HepG2 (cell line): ENCODE data around the gene PURB. TPM values are rescaled to one million over a fixed set of nuclear protein-coding genes. Genes with fewer than 3 reads are reported as not detected.

ENCODE experiments used
- MED1 ChIP-seq: sonication (generic); formaldehyde crosslinking; IDR thresholded peaks from 2 replicates; pipeline ENCODE4 v1.4.0; 2020; ENCODE audit warnings: missing genetic modification reagents
- ZNF263 ChIP-seq: sonication (generic); formaldehyde crosslinking; IDR thresholded peaks from 2 replicates; pipeline ENCODE4 v1.4.0; 2020; ENCODE audit warnings: missing genetic modification reagents
- polyA plus RNA-seq, 8 experiments: library from polyadenylated mRNA; depleted of rRNA in 3 of 8; stranded (reverse) in 7 of 8; unstranded in 1 of 8; fragments of >200 nt; fragmentation: Illumina TruSeq in 4 of 8; extraction: Trizol in 4 of 8; gene quantifications; 2 replicates each; pipeline versions ENCODE4 v1.2.1 to v1.2.3, GENCODE V29; 2011 to 2016; ENCODE audit warnings: low read depth in 4 of 8, missing spikeins in 1 of 8, mixed read lengths in 1 of 8; ENCODE audit not compliant: insufficient read depth in 1 of 8
- total RNA-seq, 5 experiments: library from RNA; depleted of rRNA; stranded (reverse); fragments of >200 nt; fragmentation: Illumina TruSeq; extraction: Trizol; gene quantifications; 2 replicates each; pipeline ENCODE4 v1.2.3, GENCODE V29; 2016; ENCODE audit warnings: low read depth in 1 of 5
- TF ChIP-seq, protein P1 (sequence below): IDR thresholded peaks from 2 replicates; pipeline ENCODE4 v1.6.1; 2012; ENCODE audit warnings: low read length, improper control_type of control experiment
- TF ChIP-seq, protein P2 (sequence below): sonication (generic); formaldehyde crosslinking; IDR thresholded peaks from 2 replicates; pipeline ENCODE4 v1.8.0; 2022; ENCODE audit warnings: missing genetic modification reagents, mild to moderate bottlenecking, moderate library complexity, borderline replicate concordance
- TF ChIP-seq, protein P3 (sequence below): sonication (generic); formaldehyde crosslinking; IDR thresholded peaks from 2 replicates; pipeline ENCODE4 v1.4.0; 2020; ENCODE audit warnings: missing genetic modification reagents, borderline replicate concordance
- TF ChIP-seq, protein P4 (sequence below): sonication (generic); formaldehyde crosslinking; conservative IDR thresholded peaks from 2 replicates; pipeline ENCODE4 v1.4.0; 2020; ENCODE audit warnings: mild to moderate bottlenecking, missing genetic modification reagents, moderate library complexity
- TF ChIP-seq, protein P5 (sequence below): sonication (generic); formaldehyde crosslinking; IDR thresholded peaks from 2 replicates; pipeline ENCODE4 v1.5.1; 2020; ENCODE audit warnings: mild to moderate bottlenecking, moderate library complexity, missing genetic modification reagents
- TF ChIP-seq, protein P6 (sequence below): sonication (generic); formaldehyde crosslinking; IDR thresholded peaks from 2 replicates; pipeline ENCODE4 v1.4.0; 2020; ENCODE audit warnings: mild to moderate bottlenecking, low read depth, missing genetic modification reagents

The PURB gene
- total and polyA plus RNA-seq, 2 of the 13 experiments (the other 11 are each of a cell fraction or from before 2014, with no cell fraction given): 2.3 to 4.3 TPM

DNA sequence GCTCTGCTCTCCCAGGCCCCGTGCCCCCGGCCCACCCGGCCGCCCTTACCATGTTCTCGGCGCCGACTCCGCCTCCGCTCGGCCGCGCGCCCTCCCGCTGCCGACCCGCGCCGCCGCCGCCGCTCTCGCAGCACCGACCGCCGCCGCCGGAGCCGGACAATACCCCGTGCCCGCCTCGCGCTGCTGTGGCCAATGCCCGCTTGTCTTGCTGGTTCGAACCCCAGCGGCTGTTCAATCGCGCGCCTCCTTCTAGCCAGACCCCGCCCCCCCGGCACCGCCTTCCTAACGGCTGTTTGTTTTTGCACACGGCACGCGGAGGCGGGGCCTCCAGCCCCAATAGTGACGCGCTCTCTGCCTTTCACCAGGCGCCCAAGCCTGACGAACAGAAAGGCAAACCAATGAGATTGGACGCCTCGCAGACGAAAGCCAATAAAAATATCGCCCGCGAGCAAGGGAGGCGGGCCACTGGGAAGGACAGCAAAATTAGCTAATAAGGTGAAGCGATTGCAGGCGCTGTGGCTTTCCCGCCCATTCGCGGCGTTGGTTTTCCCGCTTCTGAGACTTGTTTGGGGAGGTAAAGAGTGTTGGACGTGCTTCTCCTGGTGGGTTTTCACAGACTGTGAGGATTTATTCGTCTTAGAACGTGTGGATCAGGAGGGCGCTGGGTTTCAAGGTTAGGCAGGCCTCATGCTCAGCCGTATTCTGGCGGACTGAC, 37.3 kb downstream of the PURB start, which contains the start of gene H2AZ2 (continued):
- TF ChIP-seq, protein P1, sequence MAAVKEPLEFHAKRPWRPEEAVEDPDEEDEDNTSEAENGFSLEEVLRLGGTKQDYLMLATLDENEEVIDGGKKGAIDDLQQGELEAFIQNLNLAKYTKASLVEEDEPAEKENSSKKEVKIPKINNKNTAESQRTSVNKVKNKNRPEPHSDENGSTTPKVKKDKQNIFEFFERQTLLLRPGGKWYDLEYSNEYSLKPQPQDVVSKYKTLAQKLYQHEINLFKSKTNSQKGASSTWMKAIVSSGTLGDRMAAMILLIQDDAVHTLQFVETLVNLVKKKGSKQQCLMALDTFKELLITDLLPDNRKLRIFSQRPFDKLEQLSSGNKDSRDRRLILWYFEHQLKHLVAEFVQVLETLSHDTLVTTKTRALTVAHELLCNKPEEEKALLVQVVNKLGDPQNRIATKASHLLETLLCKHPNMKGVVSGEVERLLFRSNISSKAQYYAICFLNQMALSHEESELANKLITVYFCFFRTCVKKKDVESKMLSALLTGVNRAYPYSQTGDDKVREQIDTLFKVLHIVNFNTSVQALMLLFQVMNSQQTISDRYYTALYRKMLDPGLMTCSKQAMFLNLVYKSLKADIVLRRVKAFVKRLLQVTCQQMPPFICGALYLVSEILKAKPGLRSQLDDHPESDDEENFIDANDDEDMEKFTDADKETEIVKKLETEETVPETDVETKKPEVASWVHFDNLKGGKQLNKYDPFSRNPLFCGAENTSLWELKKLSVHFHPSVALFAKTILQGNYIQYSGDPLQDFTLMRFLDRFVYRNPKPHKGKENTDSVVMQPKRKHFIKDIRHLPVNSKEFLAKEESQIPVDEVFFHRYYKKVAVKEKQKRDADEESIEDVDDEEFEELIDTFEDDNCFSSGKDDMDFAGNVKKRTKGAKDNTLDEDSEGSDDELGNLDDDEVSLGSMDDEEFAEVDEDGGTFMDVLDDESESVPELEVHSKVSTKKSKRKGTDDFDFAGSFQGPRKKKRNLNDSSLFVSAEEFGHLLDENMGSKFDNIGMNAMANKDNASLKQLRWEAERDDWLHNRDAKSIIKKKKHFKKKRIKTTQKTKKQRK: peak; percentile 91
- TF ChIP-seq, protein P2, sequence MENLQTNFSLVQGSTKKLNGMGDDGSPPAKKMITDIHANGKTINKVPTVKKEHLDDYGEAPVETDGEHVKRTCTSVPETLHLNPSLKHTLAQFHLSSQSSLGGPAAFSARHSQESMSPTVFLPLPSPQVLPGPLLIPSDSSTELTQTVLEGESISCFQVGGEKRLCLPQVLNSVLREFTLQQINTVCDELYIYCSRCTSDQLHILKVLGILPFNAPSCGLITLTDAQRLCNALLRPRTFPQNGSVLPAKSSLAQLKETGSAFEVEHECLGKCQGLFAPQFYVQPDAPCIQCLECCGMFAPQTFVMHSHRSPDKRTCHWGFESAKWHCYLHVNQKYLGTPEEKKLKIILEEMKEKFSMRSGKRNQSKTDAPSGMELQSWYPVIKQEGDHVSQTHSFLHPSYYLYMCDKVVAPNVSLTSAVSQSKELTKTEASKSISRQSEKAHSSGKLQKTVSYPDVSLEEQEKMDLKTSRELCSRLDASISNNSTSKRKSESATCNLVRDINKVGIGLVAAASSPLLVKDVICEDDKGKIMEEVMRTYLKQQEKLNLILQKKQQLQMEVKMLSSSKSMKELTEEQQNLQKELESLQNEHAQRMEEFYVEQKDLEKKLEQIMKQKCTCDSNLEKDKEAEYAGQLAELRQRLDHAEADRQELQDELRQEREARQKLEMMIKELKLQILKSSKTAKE (CRISPR knock-in tag): no peak
- TF ChIP-seq, protein P3, sequence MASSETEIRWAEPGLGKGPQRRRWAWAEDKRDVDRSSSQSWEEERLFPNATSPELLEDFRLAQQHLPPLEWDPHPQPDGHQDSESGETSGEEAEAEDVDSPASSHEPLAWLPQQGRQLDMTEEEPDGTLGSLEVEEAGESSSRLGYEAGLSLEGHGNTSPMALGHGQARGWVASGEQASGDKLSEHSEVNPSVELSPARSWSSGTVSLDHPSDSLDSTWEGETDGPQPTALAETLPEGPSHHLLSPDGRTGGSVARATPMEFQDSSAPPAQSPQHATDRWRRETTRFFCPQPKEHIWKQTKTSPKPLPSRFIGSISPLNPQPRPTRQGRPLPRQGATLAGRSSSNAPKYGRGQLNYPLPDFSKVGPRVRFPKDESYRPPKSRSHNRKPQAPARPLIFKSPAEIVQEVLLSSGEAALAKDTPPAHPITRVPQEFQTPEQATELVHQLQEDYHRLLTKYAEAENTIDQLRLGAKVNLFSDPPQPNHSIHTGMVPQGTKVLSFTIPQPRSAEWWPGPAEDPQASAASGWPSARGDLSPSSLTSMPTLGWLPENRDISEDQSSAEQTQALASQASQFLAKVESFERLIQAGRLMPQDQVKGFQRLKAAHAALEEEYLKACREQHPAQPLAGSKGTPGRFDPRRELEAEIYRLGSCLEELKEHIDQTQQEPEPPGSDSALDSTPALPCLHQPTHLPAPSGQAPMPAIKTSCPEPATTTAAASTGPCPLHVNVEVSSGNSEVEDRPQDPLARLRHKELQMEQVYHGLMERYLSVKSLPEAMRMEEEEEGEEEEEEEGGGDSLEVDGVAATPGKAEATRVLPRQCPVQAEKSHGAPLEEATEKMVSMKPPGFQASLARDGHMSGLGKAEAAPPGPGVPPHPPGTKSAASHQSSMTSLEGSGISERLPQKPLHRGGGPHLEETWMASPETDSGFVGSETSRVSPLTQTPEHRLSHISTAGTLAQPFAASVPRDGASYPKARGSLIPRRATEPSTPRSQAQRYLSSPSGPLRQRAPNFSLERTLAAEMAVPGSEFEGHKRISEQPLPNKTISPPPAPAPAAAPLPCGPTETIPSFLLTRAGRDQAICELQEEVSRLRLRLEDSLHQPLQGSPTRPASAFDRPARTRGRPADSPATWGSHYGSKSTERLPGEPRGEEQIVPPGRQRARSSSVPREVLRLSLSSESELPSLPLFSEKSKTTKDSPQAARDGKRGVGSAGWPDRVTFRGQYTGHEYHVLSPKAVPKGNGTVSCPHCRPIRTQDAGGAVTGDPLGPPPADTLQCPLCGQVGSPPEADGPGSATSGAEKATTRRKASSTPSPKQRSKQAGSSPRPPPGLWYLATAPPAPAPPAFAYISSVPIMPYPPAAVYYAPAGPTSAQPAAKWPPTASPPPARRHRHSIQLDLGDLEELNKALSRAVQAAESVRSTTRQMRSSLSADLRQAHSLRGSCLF (CRISPR knock-in tag): no peak
- TF ChIP-seq ZNF263 (CRISPR knock-in tag) (0 out of 2 replicates have a peak, but pooled peaks have one; percentile 45), MED1 (CRISPR knock-in tag) (peak; percentile 47; the same call in 1 of the 2 replicates)
- TF ChIP-seq, protein P4, sequence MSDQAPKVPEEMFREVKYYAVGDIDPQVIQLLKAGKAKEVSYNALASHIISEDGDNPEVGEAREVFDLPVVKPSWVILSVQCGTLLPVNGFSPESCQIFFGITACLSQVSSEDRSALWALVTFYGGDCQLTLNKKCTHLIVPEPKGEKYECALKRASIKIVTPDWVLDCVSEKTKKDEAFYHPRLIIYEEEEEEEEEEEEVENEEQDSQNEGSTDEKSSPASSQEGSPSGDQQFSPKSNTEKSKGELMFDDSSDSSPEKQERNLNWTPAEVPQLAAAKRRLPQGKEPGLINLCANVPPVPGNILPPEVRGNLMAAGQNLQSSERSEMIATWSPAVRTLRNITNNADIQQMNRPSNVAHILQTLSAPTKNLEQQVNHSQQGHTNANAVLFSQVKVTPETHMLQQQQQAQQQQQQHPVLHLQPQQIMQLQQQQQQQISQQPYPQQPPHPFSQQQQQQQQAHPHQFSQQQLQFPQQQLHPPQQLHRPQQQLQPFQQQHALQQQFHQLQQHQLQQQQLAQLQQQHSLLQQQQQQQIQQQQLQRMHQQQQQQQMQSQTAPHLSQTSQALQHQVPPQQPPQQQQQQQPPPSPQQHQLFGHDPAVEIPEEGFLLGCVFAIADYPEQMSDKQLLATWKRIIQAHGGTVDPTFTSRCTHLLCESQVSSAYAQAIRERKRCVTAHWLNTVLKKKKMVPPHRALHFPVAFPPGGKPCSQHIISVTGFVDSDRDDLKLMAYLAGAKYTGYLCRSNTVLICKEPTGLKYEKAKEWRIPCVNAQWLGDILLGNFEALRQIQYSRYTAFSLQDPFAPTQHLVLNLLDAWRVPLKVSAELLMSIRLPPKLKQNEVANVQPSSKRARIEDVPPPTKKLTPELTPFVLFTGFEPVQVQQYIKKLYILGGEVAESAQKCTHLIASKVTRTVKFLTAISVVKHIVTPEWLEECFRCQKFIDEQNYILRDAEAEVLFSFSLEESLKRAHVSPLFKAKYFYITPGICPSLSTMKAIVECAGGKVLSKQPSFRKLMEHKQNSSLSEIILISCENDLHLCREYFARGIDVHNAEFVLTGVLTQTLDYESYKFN (CRISPR knock-in tag): no peak; the same call in 1 of the 2 replicates
- TF ChIP-seq, protein P5, sequence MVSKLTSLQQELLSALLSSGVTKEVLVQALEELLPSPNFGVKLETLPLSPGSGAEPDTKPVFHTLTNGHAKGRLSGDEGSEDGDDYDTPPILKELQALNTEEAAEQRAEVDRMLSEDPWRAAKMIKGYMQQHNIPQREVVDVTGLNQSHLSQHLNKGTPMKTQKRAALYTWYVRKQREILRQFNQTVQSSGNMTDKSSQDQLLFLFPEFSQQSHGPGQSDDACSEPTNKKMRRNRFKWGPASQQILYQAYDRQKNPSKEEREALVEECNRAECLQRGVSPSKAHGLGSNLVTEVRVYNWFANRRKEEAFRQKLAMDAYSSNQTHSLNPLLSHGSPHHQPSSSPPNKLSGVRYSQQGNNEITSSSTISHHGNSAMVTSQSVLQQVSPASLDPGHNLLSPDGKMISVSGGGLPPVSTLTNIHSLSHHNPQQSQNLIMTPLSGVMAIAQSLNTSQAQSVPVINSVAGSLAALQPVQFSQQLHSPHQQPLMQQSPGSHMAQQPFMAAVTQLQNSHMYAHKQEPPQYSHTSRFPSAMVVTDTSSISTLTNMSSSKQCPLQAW (CRISPR knock-in tag): peak; percentile 76
- TF ChIP-seq, protein P6, sequence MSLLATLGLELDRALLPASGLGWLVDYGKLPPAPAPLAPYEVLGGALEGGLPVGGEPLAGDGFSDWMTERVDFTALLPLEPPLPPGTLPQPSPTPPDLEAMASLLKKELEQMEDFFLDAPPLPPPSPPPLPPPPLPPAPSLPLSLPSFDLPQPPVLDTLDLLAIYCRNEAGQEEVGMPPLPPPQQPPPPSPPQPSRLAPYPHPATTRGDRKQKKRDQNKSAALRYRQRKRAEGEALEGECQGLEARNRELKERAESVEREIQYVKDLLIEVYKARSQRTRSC (CRISPR knock-in tag): 0 out of 2 replicates have a peak, but pooled peaks have one; percentile 71
